HCT116 (cell line): ENCODE measurements around the gene KRTAP11-1. TPM values are rescaled to one million over a fixed set of nuclear protein-coding genes. Genes with fewer than 3 reads are reported as not detected.

Source experiments
- ATAC-seq: fragments of 200-7000 bp; cut with Tn5 transposase; 2 replicates; pipeline ENCODE4 v1.9.1; 2020; ENCODE audit warnings: mild to moderate bottlenecking, moderate library complexity
- BruUV-seq: library from RNA; stranded (reverse); fragments of 400-500 nt; replicated peaks from 2 replicates; lab custom pipeline; 2021; lab: Mats Ljungman, UMichigan
- CTCF ChIA-PET: fragments of 300-600 bp; sonication (Branson Sonifier 250); formaldehyde crosslinking; loops from one replicate; lab custom pipeline; 2021; ENCODE audit warnings: antibody characterized with exemption; lab: Charles Lee
- POLR2A ChIA-PET: fragments of 300-600, 350-600 bp; sonication (Branson Sonifier 250); formaldehyde crosslinking; loops from one replicate; lab custom pipeline; 2021; ENCODE audit warnings: antibody characterized with exemption; lab: Charles Lee
- RAD21 ChIA-PET, 2 experiments: fragments of 300-600 bp; sonication (Branson Sonifier 250); formaldehyde crosslinking; loops; one replicate each; lab custom pipeline; 2023; ENCODE audit warnings: low total read pairs in 2 of 2; ENCODE audit not compliant: uncharacterized antibody in 2 of 2, unreplicated experiment in 2 of 2, low non-redundant PET in 1 of 2; lab: Charles Lee
- DNase-seq: peaks from one replicate; pipeline ENCODE4 v3.0.0-alpha.2; 2010; ENCODE audit warnings: low read depth, low spot score
- H2AFZ ChIP-seq: fragments of 200-600 bp; shearing (Covaris generic), sonication (generic); 2 replicates; pipeline ENCODE4 v1.6.1; 2017; ENCODE audit warnings: low read depth, mixed run types, mixed read lengths, antibody characterized with exemption, low read length; ENCODE audit not compliant: poor library complexity, severe bottlenecking
- H3K27ac ChIP-seq: 2 replicates; pipeline ENCODE4 v1.5.1; 2012; ENCODE audit warnings: low read depth, low read length
- H3K27me3 ChIP-seq: fragments of 200-600 bp; sonication (generic); 2 replicates; pipeline ENCODE4 v1.6.1; 2016; ENCODE audit warnings: mixed run types, low read length, mixed read lengths; ENCODE audit not compliant: insufficient read depth
- H3K36me3 ChIP-seq, 2 experiments: fragments of 200-500 bp in 1 of 2; fragments of 200-600 bp in 1 of 2; sonication (Bioruptor generic) in 1 of 2; sonication (generic) in 1 of 2; 2 replicates each; pipeline versions ENCODE4 v1.5.1 to v1.6.1; 2014 to 2016; ENCODE audit warnings: low read length in 2 of 2, inconsistent platforms in 1 of 2, mixed read lengths in 1 of 2, mixed run types in 1 of 2; ENCODE audit not compliant: insufficient read depth in 2 of 2, control insufficient read depth in 1 of 2
- H3K4me1 ChIP-seq, 2 experiments: fragments of 200-600 bp in 1 of 2; sonication (generic) in 1 of 2; 2 replicates each; pipeline versions ENCODE4 v1.5.1 to v1.6.1; 2012 to 2017; ENCODE audit warnings: low read length in 2 of 2, inconsistent platforms in 1 of 2, mild to moderate bottlenecking in 1 of 2, mixed read lengths in 1 of 2, mixed run types in 1 of 2, moderate library complexity in 1 of 2; ENCODE audit not compliant: insufficient read depth in 2 of 2, control insufficient read depth in 1 of 2
- H3K4me2 ChIP-seq: fragments of 200-600 bp; sonication (generic); 2 replicates; pipeline ENCODE4 v1.6.1; 2017; ENCODE audit warnings: mixed run types, low read length, mixed read lengths
- H3K4me3 ChIP-seq, 2 experiments: fragments of 200-600 bp in 1 of 2; sonication (generic) in 1 of 2; replicated peaks in 1 of 2; 2 replicates each; pipeline ENCODE4 v1.5.1; 2011 to 2016; ENCODE audit warnings: low read length in 2 of 2, control low read depth in 1 of 2, low read depth in 1 of 2, mild to moderate bottlenecking in 1 of 2, mixed read lengths in 1 of 2, mixed run types in 1 of 2
- H3K79me2 ChIP-seq: fragments of 200-600 bp; sonication (generic); 2 replicates; pipeline ENCODE4 v1.6.1; 2017; ENCODE audit warnings: mild to moderate bottlenecking, mixed run types, low read length, moderate library complexity, mixed read lengths; ENCODE audit not compliant: insufficient read depth
- H3K9ac ChIP-seq: fragments of 200-600 bp; sonication (generic); 2 replicates; pipeline ENCODE4 v1.6.1; 2016; ENCODE audit warnings: low read length, mixed read lengths
- H3K9me2 ChIP-seq: fragments of 200-600 bp; sonication (generic), shearing (Covaris generic); 2 replicates; pipeline ENCODE4 v1.6.1; 2017; ENCODE audit warnings: mixed run types, mild to moderate bottlenecking, moderate library complexity; ENCODE audit not compliant: insufficient read depth
- H3K9me3 ChIP-seq, 2 experiments: fragments of 200-500 bp in 1 of 2; fragments of 200-600 bp in 1 of 2; sonication (Bioruptor generic) in 1 of 2; sonication (generic) in 1 of 2; 2 replicates each; pipeline ENCODE4 v1.6.1; 2014 to 2017; ENCODE audit warnings: low read length in 2 of 2, mixed read lengths in 2 of 2, inconsistent platforms in 1 of 2, low read depth in 1 of 2, mild to moderate bottlenecking in 1 of 2, mixed run types in 1 of 2, moderate library complexity in 1 of 2; ENCODE audit not compliant: control insufficient read depth in 1 of 2, insufficient read depth in 1 of 2
- H4K20me1 ChIP-seq: fragments of 200-600 bp; sonication (generic), shearing (Covaris generic); 2 replicates; pipeline ENCODE4 v1.6.1; 2017; ENCODE audit warnings: mixed run types, mild to moderate bottlenecking, moderate library complexity; ENCODE audit not compliant: insufficient read depth
- CEBPB ChIP-seq: IDR thresholded peaks from 2 replicates; pipeline ENCODE4 v1.6.1; 2012; ENCODE audit warnings: low read depth
- EZH2 ChIP-seq: fragments of 200-600 bp; sonication (generic); IDR thresholded peaks from 2 replicates; pipeline ENCODE4 v1.6.1; 2017; ENCODE audit warnings: antibody characterized with exemption, mixed run types
- EZH2phosphoT487 ChIP-seq: fragments of 200-600 bp; IDR thresholded peaks from 2 replicates; pipeline ENCODE4 v1.6.1; 2018; ENCODE audit warnings: antibody characterized with exemption, borderline replicate concordance
- FOSL1 ChIP-seq: IDR thresholded peaks from 2 replicates; pipeline ENCODE4 v1.6.1; 2012; ENCODE audit warnings: low read depth
- JUND ChIP-seq: IDR thresholded peaks from 2 replicates; pipeline ENCODE4 v1.6.1; 2012
- POLR2A ChIP-seq: IDR thresholded peaks from 2 replicates; pipeline ENCODE4 v1.7.0; 2011; ENCODE audit warnings: borderline replicate concordance; ENCODE audit not compliant: insufficient read depth, insufficient read length; ENCODE audit errors: extremely low read depth
- SP1 ChIP-seq: IDR thresholded peaks from 2 replicates; pipeline ENCODE4 v1.6.1; 2012; ENCODE audit warnings: low read depth
- SRF ChIP-seq: IDR thresholded peaks from 2 replicates; pipeline ENCODE4 v1.6.1; 2012; ENCODE audit warnings: low read depth
- YY1 ChIP-seq: IDR thresholded peaks from 2 replicates; pipeline ENCODE4 v1.6.1; 2011; ENCODE audit warnings: low read length, low read depth, moderate library complexity, mild to moderate bottlenecking; ENCODE audit not compliant: insufficient replicate concordance; ENCODE audit errors: extremely low read depth
- intact Hi-C: fragments of 100-400 bp; cut with micrococcal nuclease; formaldehyde crosslinking; loops from 2 replicates; pipeline ENCODE4 v1.10.0; 2022
- total RNA-seq: library from RNA; stranded (reverse); gene quantifications from one replicate; pipeline ENCODE4 v1.2.1, GENCODE V29; 2021; ENCODE audit not compliant: unreplicated experiment
- TF ChIP-seq, protein P1 (sequence below): IDR thresholded peaks from 2 replicates; pipeline ENCODE4 v1.6.1; 2012
- TF ChIP-seq, protein P2 (sequence below): IDR thresholded peaks from 2 replicates; pipeline ENCODE4 v1.6.1; 2012; ENCODE audit warnings: low read depth

Gene KRTAP11-1
- total RNA-seq, 1 experiment from 2014 or later: not detected

DNA sequence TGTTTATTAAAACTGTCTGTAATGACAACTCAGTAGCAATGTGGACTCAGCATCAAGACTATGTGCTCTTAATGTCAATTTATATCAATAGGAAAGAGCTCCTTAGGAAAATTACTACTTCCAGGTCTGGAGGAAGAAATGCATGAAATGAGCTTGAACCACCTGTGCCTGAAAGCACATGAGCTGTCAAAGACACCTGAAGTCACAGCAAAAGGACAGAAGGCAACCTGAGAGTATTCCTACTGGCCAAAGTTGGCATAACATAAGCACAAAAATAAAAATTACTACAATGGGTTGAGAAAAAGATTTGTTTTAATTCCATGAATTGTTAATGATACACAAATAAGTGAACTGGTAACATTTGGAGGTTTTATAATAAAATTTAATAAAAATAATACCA is 38.4 kb downstream of the KRTAP11-1 start:
- H3K4me2 ChIP-seq: no peak overlapping the region
- BruUV-seq: no TSS peak
- ATAC-seq (no peak), DNase-seq (no peak)
- no peaks in the 10 kb centered on the region for H4K20me1 ChIP-seq
- POLR2A ChIA-PET: no interaction called here
- no peak overlapping the region for H3K27ac ChIP-seq
- TF ChIP-seq FOSL1 (no peak), YY1 (no peak), SP1 (no peak), CEBPB (no peak), SRF (no peak), EZH2 (no peak), POLR2A (no peak), JUND (no peak), EZH2phosphoT487 (no peak)
- TF ChIP-seq, protein P1, sequence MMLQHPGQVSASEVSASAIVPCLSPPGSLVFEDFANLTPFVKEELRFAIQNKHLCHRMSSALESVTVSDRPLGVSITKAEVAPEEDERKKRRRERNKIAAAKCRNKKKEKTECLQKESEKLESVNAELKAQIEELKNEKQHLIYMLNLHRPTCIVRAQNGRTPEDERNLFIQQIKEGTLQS: no peak
- TF ChIP-seq, protein P2, sequence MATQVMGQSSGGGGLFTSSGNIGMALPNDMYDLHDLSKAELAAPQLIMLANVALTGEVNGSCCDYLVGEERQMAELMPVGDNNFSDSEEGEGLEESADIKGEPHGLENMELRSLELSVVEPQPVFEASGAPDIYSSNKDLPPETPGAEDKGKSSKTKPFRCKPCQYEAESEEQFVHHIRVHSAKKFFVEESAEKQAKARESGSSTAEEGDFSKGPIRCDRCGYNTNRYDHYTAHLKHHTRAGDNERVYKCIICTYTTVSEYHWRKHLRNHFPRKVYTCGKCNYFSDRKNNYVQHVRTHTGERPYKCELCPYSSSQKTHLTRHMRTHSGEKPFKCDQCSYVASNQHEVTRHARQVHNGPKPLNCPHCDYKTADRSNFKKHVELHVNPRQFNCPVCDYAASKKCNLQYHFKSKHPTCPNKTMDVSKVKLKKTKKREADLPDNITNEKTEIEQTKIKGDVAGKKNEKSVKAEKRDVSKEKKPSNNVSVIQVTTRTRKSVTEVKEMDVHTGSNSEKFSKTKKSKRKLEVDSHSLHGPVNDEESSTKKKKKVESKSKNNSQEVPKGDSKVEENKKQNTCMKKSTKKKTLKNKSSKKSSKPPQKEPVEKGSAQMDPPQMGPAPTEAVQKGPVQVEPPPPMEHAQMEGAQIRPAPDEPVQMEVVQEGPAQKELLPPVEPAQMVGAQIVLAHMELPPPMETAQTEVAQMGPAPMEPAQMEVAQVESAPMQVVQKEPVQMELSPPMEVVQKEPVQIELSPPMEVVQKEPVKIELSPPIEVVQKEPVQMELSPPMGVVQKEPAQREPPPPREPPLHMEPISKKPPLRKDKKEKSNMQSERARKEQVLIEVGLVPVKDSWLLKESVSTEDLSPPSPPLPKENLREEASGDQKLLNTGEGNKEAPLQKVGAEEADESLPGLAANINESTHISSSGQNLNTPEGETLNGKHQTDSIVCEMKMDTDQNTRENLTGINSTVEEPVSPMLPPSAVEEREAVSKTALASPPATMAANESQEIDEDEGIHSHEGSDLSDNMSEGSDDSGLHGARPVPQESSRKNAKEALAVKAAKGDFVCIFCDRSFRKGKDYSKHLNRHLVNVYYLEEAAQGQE: no peak
- no peaks in the 10 kb centered on the region for H3K36me3 ChIP-seq
- H3K9ac ChIP-seq: no peak overlapping the region
- intact Hi-C loops: no loop called here
- CTCF ChIA-PET: no interaction called here
- RAD21 ChIA-PET: no interaction called here
- peaks cover 0 to 4% of the 10 kb centered on the region in 2 experiments; a peak in 2 of 4 replicates for H3K9me3 ChIP-seq
- no peaks in the 10 kb centered on the region for H3K9me2 ChIP-seq
- no peaks in the 10 kb centered on the region for H3K27me3 ChIP-seq
- no peak overlapping the region for H3K4me3 ChIP-seq
- H2AFZ ChIP-seq: no peak overlapping the region
- no peaks in the 10 kb centered on the region for H3K4me1 ChIP-seq
- no peaks in the 10 kb centered on the region for H3K79me2 ChIP-seq
